Hepatocyte (in vitro differentiated cells): ENCODE data around the gene CUX1. TPM values are rescaled to one million over a fixed set of nuclear protein-coding genes. Genes with fewer than 3 reads are reported as not detected.

Experiments used
- DNase-seq: peaks from one replicate; pipeline ENCODE4 v3.0.0-alpha.2; 2016; ENCODE audit warnings: low spot score
- H2AFZ ChIP-seq: fragments of 200-600 bp; sonication (generic); 2 replicates; pipeline ENCODE4 v1.6.0; 2016; ENCODE audit warnings: antibody characterized with exemption, mild to moderate bottlenecking
- H3K27ac ChIP-seq: fragments of 200-600 bp; sonication (generic); 2 replicates; pipeline ENCODE4 v1.5.1; 2016; ENCODE audit warnings: mild to moderate bottlenecking
- H3K27me3 ChIP-seq: fragments of 200-600 bp; sonication (generic); 2 replicates; pipeline ENCODE4 v1.6.1; 2016
- H3K36me3 ChIP-seq: fragments of 200-600 bp; sonication (generic); replicated peaks from 2 replicates; pipeline ENCODE4 v1.5.1; 2016; ENCODE audit warnings: low read depth; ENCODE audit not compliant: insufficient read depth
- H3K4me1 ChIP-seq: fragments of 200-600 bp; sonication (generic); 2 replicates; pipeline ENCODE4 v1.5.1; 2016; ENCODE audit warnings: mild to moderate bottlenecking, moderate library complexity; ENCODE audit not compliant: insufficient read depth
- H3K4me2 ChIP-seq: fragments of 200-600 bp; sonication (generic); 2 replicates; pipeline ENCODE4 v1.6.0; 2016
- H3K4me3 ChIP-seq: fragments of 200-600 bp; sonication (generic); 2 replicates; pipeline ENCODE4 v1.5.1; 2016; ENCODE audit warnings: mild to moderate bottlenecking
- H3K79me2 ChIP-seq: fragments of 200-600 bp; sonication (generic); 2 replicates; pipeline ENCODE4 v1.6.0; 2017; ENCODE audit warnings: mild to moderate bottlenecking
- H3K9me2 ChIP-seq: fragments of 200-600 bp; sonication (generic); replicated peaks from 2 replicates; pipeline ENCODE4 v1.6.0; 2017; ENCODE audit warnings: mild to moderate bottlenecking; ENCODE audit not compliant: insufficient read depth
- H3K9me3 ChIP-seq: fragments of 200-600 bp; sonication (generic); 2 replicates; pipeline ENCODE4 v1.5.1; 2016; ENCODE audit warnings: low read depth, mild to moderate bottlenecking
- H4K20me1 ChIP-seq: fragments of 200-600 bp; sonication (generic); 2 replicates; pipeline ENCODE4 v1.6.0; 2016; ENCODE audit warnings: mild to moderate bottlenecking; ENCODE audit not compliant: insufficient read depth, poor library complexity, severe bottlenecking
- EZH2 ChIP-seq: fragments of 200-600 bp; sonication (generic); IDR thresholded peaks from 2 replicates; pipeline ENCODE4 v1.6.1; 2016; ENCODE audit warnings: antibody characterized with exemption, mild to moderate bottlenecking, borderline replicate concordance
- EZH2phosphoT487 ChIP-seq: fragments of 200-600 bp; sonication (generic); IDR thresholded peaks from one replicate; pipeline ENCODE4 v1.6.1; 2018; ENCODE audit warnings: antibody characterized with exemption, mild to moderate bottlenecking, low read depth, moderate library complexity; ENCODE audit not compliant: unreplicated experiment, severe bottlenecking
- WGBS: methylation state at CpG from one replicate; pipeline ENCODE4 v1.1.6; 2016; ENCODE audit warnings: low lambda C conversion rate; ENCODE audit errors: missing lambda C conversion rate; 5-methylcytosine and 5-hydroxymethylcytosine counted together
- polyA plus RNA-seq: library from polyadenylated mRNA; unstranded; fragments of >200 nt; fragmentation: Nextera tagmentation; extraction: Ambion mirVana; gene quantifications from 2 replicates; pipeline ENCODE4 v1.2.1, GENCODE V29; 2016
- total RNA-seq: library from RNA; depleted of rRNA; stranded (reverse); fragments of >200 nt; gene quantifications from 2 replicates; pipeline ENCODE4 v1.2.3, GENCODE V29; 2014
- TF ChIP-seq, protein P1 (sequence below): fragments of 200-600 bp; sonication (generic); IDR thresholded peaks from 2 replicates; pipeline ENCODE4 v1.5.1; 2016; ENCODE audit warnings: antibody characterized with exemption, mild to moderate bottlenecking; ENCODE audit not compliant: poor library complexity

The CUX1 gene
- total and polyA plus RNA-seq, 2 experiments from 2014 or later: 60.1 to 76.8 TPM

- TF ChIP-seq, protein P1, sequence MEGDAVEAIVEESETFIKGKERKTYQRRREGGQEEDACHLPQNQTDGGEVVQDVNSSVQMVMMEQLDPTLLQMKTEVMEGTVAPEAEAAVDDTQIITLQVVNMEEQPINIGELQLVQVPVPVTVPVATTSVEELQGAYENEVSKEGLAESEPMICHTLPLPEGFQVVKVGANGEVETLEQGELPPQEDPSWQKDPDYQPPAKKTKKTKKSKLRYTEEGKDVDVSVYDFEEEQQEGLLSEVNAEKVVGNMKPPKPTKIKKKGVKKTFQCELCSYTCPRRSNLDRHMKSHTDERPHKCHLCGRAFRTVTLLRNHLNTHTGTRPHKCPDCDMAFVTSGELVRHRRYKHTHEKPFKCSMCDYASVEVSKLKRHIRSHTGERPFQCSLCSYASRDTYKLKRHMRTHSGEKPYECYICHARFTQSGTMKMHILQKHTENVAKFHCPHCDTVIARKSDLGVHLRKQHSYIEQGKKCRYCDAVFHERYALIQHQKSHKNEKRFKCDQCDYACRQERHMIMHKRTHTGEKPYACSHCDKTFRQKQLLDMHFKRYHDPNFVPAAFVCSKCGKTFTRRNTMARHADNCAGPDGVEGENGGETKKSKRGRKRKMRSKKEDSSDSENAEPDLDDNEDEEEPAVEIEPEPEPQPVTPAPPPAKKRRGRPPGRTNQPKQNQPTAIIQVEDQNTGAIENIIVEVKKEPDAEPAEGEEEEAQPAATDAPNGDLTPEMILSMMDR: no peak
- TF ChIP-seq EZH2phosphoT487 (no peak), EZH2 (no peak)
- 91% methylated on average over 9 of the region's 9 CpGs for WGBS
- H4K20me1 ChIP-seq: no peaks in the 10 kb centered on the region
- H3K4me2 ChIP-seq: no peak overlapping the region
- no peaks in the 10 kb centered on the region for H3K9me2 ChIP-seq
- peaks cover 13% of the 10 kb centered on the region for H3K4me1 ChIP-seq
- H3K27ac ChIP-seq: no peak overlapping the region
- H3K79me2 ChIP-seq: peaks cover 27% of the 10 kb centered on the region
- DNase-seq: no peak
- H3K27me3 ChIP-seq: no peaks in the 10 kb centered on the region
- no peaks in the 10 kb centered on the region for H3K9me3 ChIP-seq
- H2AFZ ChIP-seq: no peak overlapping the region
- H3K4me3 ChIP-seq: no peak overlapping the region
- H3K36me3 ChIP-seq: no peaks in the 10 kb centered on the region
These were observed 263.8 kb downstream of the CUX1 start for GRCh38 chr7:102081244-102081627.

DNA sequence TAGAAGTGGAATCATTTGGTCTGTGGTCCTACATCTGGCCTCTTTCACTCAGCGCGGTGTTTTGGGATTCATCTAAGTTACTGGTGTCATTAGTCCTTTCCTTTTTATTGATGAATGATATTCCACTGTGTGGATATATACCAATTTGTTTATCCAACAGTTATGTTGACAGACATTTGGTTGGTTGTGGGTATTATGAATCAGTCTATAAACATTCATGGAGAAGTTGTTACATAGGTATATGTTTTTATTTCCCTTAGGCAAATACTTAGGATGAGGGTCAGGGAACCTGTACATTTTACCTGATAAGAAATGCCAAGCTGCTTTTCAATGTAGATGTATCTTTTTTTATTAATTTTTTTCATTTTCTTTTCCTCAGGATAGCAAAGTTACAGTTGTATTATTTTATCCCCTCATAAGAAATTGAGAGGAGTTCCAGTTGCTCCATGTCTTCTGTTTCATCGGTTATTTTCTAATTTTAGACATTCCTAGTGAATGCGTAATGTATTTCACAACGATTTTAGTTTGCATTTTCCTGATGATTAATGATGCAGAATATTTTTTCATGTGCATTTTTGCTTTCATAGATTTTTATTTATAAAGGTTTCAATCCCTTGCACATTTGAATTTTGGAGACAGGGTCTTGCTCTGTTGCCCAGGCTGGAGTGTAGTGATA lies 265.4 kb downstream of the CUX1 start:
- Histone ChIP-seq H3K4me3 (no peak overlapping the region), H3K36me3 (no peaks in the 10 kb centered on the region), H3K9me2 (no peaks in the 10 kb centered on the region), H2AFZ (no peak overlapping the region), H3K27ac (no peak overlapping the region), H3K9me3 (no peaks in the 10 kb centered on the region), H4K20me1 (no peaks in the 10 kb centered on the region), H3K4me2 (no peak overlapping the region), H3K4me1 (peaks cover 13% of the 10 kb centered on the region), H3K79me2 (peaks cover 38% of the 10 kb centered on the region), H3K27me3 (no peaks in the 10 kb centered on the region)
- whole genome bisulfite sequencing: 96% methylated on average over 5 of the region's 5 CpGs
- TF ChIP-seq EZH2phosphoT487: no peak
- TF ChIP-seq, protein P1: no peak
- TF ChIP-seq EZH2: no peak
- no peak for DNase-seq

- DNase-seq: no peak
- H3K4me3 ChIP-seq: no peak overlapping the region
- H3K27ac ChIP-seq: no peak overlapping the region
- peaks cover 49% of the 10 kb centered on the region for H3K79me2 ChIP-seq
- H2AFZ ChIP-seq: no peak overlapping the region
- H3K36me3 ChIP-seq: no peaks in the 10 kb centered on the region
- TF ChIP-seq, protein P1: no peak
- TF ChIP-seq EZH2phosphoT487 (no peak), EZH2 (no peak)
- H4K20me1 ChIP-seq: no peaks in the 10 kb centered on the region
- H3K9me2 ChIP-seq: no peaks in the 10 kb centered on the region
- peaks cover 5% of the 10 kb centered on the region for H3K9me3 ChIP-seq
- peaks cover 3% of the 10 kb centered on the region for H3K4me1 ChIP-seq
- H3K4me2 ChIP-seq: no peak overlapping the region
- 78% methylated on average over 5 of the region's 5 CpGs for WGBS
- H3K27me3 ChIP-seq: no peaks in the 10 kb centered on the region
These were observed 267.9 kb downstream of the CUX1 start for GRCh38 chr7:102085218-102085772.
